ENCODE data around the gene GPR153. TPM values are rescaled to one million over a fixed set of nuclear protein-coding genes. Genes with fewer than 3 reads are reported as not detected.
"Not testable (repeated sequence)": the region's sequence is repeated elsewhere in the genome, so short reads cannot be mapped to it uniquely, and the experiment has no call there.

Gene GPR153
- polyA plus RNA-seq (2011; rRNA removed), result 6.3 and 9.0 TPM in 2 replicates
- polyA minus RNA-seq (2011; rRNA and poly(A)+ RNA removed), result 6.3 and 8.8 TPM in 2 replicates

GRCh38 chr1:6260961-6261614 lies at the start of gene GPR153:
TSS of gene GPR153 (minus strand) at chr1:6261098. CDS start at chr1:6254905, 6,193 bp downstream.
- Histone ChIP-seq H3K4me3 (ENCODE audit: low read depth, low read length) (peak within 1 kb of the TSS; percentile 75), H3K27me3 (ENCODE audit: control insufficient read depth, insufficient read depth, low read length) (no peaks in the 10 kb centered on the region), H3K36me3 (ENCODE audit: control insufficient read depth, insufficient read depth, low read length) (no peaks in the 10 kb centered on the region)
- CTCF ChIA-PET, result interaction anchor here (0.6 to 1.9 kb wide), 3 partner anchors 10 to 82 kb away, joined by 3 to 5 read pairs (median 3); no protein-coding TSS in a partner anchor
- POLR2A ChIA-PET, result no interaction called here
- no peak for DNase-seq (ENCODE audit: low read depth)
- no peak for TF ChIP-seq CTCF (IDR thresholded peaks at IDR 0.05; ENCODE audit: insufficient read depth, low read depth, low read length)

GRCh38 chr1:6310116-6310848 lies 49.4 kb upstream of the GPR153 start:
- H3K4me3 ChIP-seq (ENCODE audit: low read depth, low read length), result no peak overlapping the region
- DNase-seq (ENCODE audit: low read depth), result no peak
- H3K27me3 ChIP-seq (ENCODE audit: control insufficient read depth, insufficient read depth, low read length), result no peaks in the 10 kb centered on the region
- no peak for TF ChIP-seq CTCF (IDR thresholded peaks at IDR 0.05; ENCODE audit: insufficient read depth, low read depth, low read length)
- ChIA-PET CTCF (interaction anchor here (1.1 to 1.3 kb wide), 2 partner anchors 9 to 33 kb away, joined by 3 to 4 read pairs; no protein-coding TSS in a partner anchor), POLR2A (no interaction called here)
- H3K36me3 ChIP-seq (ENCODE audit: control insufficient read depth, insufficient read depth, low read length), result no peaks in the 10 kb centered on the region

- ChIA-PET CTCF (interaction anchor here (1.1 to 1.3 kb wide), 2 partner anchors 9 to 34 kb away, joined by 3 to 4 read pairs; no protein-coding TSS in a partner anchor), POLR2A (interaction anchor here (0.7 kb wide), 1 partner anchor 33 kb away, joined by 3 read pairs; no protein-coding TSS in a partner anchor)
- Histone ChIP-seq H3K4me3 (ENCODE audit: low read depth, low read length) (no peak overlapping the region), H3K36me3 (ENCODE audit: control insufficient read depth, insufficient read depth, low read length) (no peaks in the 10 kb centered on the region), H3K27me3 (ENCODE audit: control insufficient read depth, insufficient read depth, low read length) (no peaks in the 10 kb centered on the region)
- TF ChIP-seq CTCF (IDR thresholded peaks at IDR 0.05; ENCODE audit: insufficient read depth, low read depth, low read length), result no peak
- no peak for DNase-seq (ENCODE audit: low read depth)
These were observed 48.7 kb upstream of the GPR153 start for GRCh38 chr1:6309564-6309963.

GRCh38 chr1:6308449-6308848 lies 47.6 kb upstream of the GPR153 start:
- no peak for DNase-seq (ENCODE audit: low read depth)
- POLR2A ChIA-PET, result no interaction called here
- TF ChIP-seq CTCF (IDR thresholded peaks at IDR 0.05; ENCODE audit: insufficient read depth, low read depth, low read length), result no peak
- Histone ChIP-seq H3K36me3 (ENCODE audit: control insufficient read depth, insufficient read depth, low read length) (no peaks in the 10 kb centered on the region), H3K4me3 (ENCODE audit: low read depth, low read length) (no peak overlapping the region), H3K27me3 (ENCODE audit: control insufficient read depth, insufficient read depth, low read length) (no peaks in the 10 kb centered on the region)
- CTCF ChIA-PET, result no interaction called here

GRCh38 chr1:6307682-6308081 lies 46.8 kb upstream of the GPR153 start:
- POLR2A ChIA-PET; DNase-seq (ENCODE audit: low read depth); H3K36me3 ChIP-seq (ENCODE audit: control insufficient read depth, insufficient read depth, low read length); H3K27me3 ChIP-seq (ENCODE audit: control insufficient read depth, insufficient read depth, low read length); H3K4me3 ChIP-seq (ENCODE audit: low read depth, low read length); CTCF ChIA-PET: not testable (repeated sequence)
